Measurements from ENCODE around the gene TRIB2.

TRIB2 gene

GRCh38 chr2:12787891-12788801 is 71.4 kb downstream of the TRIB2 start:
- no peak for DNase-seq

GRCh38 chr2:12791906-12792305 is 75.2 kb downstream of the TRIB2 start:
- no peak for DNase-seq
